Measurements from ENCODE around the gene HARBI1. TPM values are rescaled to one million over a fixed set of nuclear protein-coding genes. Genes with fewer than 3 reads are reported as not detected.

The HARBI1 gene
- total and polyA plus RNA-seq, 2 of the 8 experiments (the other 6 are each of a cell fraction or from before 2014, with no cell fraction given) = 3.8 to 5.1 TPM

- Histone ChIP-seq H2BK20ac (ENCODE audit: low read length) (no peak overlapping the region), H2AK5ac (ENCODE audit: low read depth, low read length) (no peak overlapping the region)
- CTCF ChIA-PET (ENCODE audit: partially characterized antibody) = interaction anchor here (0.8 to 1.1 kb wide), 2 partner anchors 30 to 292 kb away, joined by 3 read pairs; partner anchors contain the start of gene DGKZ
Observed at GRCh38 chr11:46640036-46640788, 23.2 kb upstream of the HARBI1 start.

More at GRCh38 chr11:46640036-46640788, 23.2 kb upstream of the HARBI1 start:
- no peaks in the 10 kb centered on the region for H3K23me2 ChIP-seq (ENCODE audit: low read depth, low read length)
- POLR2A ChIA-PET (ENCODE audit: partially characterized antibody) = interaction anchor here (0.6 kb wide), 1 partner anchor 9 kb away, joined by 3 read pairs; no protein-coding TSS in a partner anchor
- DNase-seq (ENCODE audit: low read depth in 1 of 2, low spot score in 2 of 2) (no peak), FAIRE-seq (no peak)
- H4K91ac ChIP-seq (replicated peaks; ENCODE audit: insufficient read length, low read length) = no peak overlapping the region
- no peak overlapping the region for H2BK15ac ChIP-seq (ENCODE audit: low read length)
- H3K4ac ChIP-seq (replicated peaks; ENCODE audit: insufficient read length, low read depth, low read length) = no peak overlapping the region
- H3K14ac ChIP-seq (ENCODE audit: insufficient read length) = no peak overlapping the region
- H3K18ac ChIP-seq (ENCODE audit: extremely low read depth, low read length) = no peak overlapping the region
- no peaks in the 10 kb centered on the region for H3K27me3 ChIP-seq (replicated peaks in 1 of 4; ENCODE audit: control insufficient read depth in 3 of 4, extremely low read depth in 1 of 4, insufficient read depth in 3 of 4, low read length in 3 of 4)
- no peak overlapping the region for H3K27ac ChIP-seq (ENCODE audit: low read depth, low read length)
- no peak overlapping the region for H2BK5ac ChIP-seq (ENCODE audit: low read depth, low read length)
- no peak overlapping the region for H3K56ac ChIP-seq (replicated peaks; ENCODE audit: insufficient read length, low read depth, low read length)
- H3K36me3 ChIP-seq (ENCODE audit: control insufficient read depth in 2 of 4, insufficient read depth in 4 of 4, low read length in 3 of 4) = peaks cover 0 to 4% (median 1%) of the 10 kb centered on the region in 4 experiments; a peak in 2 of 8 replicates
- H3K4me3 ChIP-seq (ENCODE audit: extremely low read depth in 1 of 4, insufficient read depth in 2 of 4, low read depth in 3 of 4, low read length in 4 of 4) = no peak overlapping the region
- no peak for TF ChIP-seq POLR2A (IDR thresholded peaks at IDR 0.05; ENCODE audit: control extremely low read depth in 1 of 2, low read depth in 2 of 2, low read length in 2 of 2)
- TF ChIP-seq TAF1 (IDR thresholded peaks at IDR 0.05; ENCODE audit: low read depth, low read length) = no peak
- TF ChIP-seq EZH2 (IDR thresholded peaks at IDR 0.05; ENCODE audit: low read depth, low read length, severe bottlenecking) = no peak
- TF ChIP-seq TAF7 (optimal IDR thresholded peaks at IDR 0.05; ENCODE audit: borderline replicate concordance, low read depth, low read length) = no peak
- no peak for TF ChIP-seq EP300 (IDR thresholded peaks at IDR 0.05; ENCODE audit: borderline replicate concordance in 1 of 2, low read depth in 2 of 2, low read length in 2 of 2)
- TF ChIP-seq HDAC2 (IDR thresholded peaks at IDR 0.05; ENCODE audit: borderline replicate concordance in 1 of 2, low read depth in 2 of 2, low read length in 2 of 2) = no peak
- peaks cover 2% of the 10 kb centered on the region; the same call in 1 of the 2 replicates for H3K79me1 ChIP-seq (ENCODE audit: low read depth, low read length)
- H2AFZ ChIP-seq (ENCODE audit: low read length) = no peak overlapping the region
- H3K9me3 ChIP-seq (ENCODE audit: insufficient read depth in 2 of 2, low read depth in 1 of 2, low read length in 1 of 2) = no peaks in the 10 kb centered on the region
- 95% methylated on average over 6 of the region's 6 CpGs; no CpG with 5 or more reads in 1 of the 2 experiments for WGBS, 2 experiments (ENCODE audit: extremely low coverage in 1 of 2, insufficient coverage in 1 of 2, insufficient read length in 1 of 2, insufficient replicate concordance in 2 of 2, low coverage in 1 of 2, low lambda C conversion rate in 2 of 2, missing lambda C conversion rate in 1 of 2)
- no peak overlapping the region for H4K8ac ChIP-seq (ENCODE audit: extremely low read depth, insufficient read depth, low read length)
- H3K23ac ChIP-seq (ENCODE audit: insufficient read length) = no peak overlapping the region
- H2BK12ac ChIP-seq (ENCODE audit: low read depth, low read length) = no peak overlapping the region
- no peak overlapping the region for H4K5ac ChIP-seq (ENCODE audit: insufficient read length, low read depth, low read length)
- no peak overlapping the region for H3K4me2 ChIP-seq (ENCODE audit: insufficient read depth in 1 of 2, low read depth in 2 of 2, low read length in 2 of 2)
- H3K9ac ChIP-seq (replicated peaks in 1 of 4; ENCODE audit: extremely low read depth in 1 of 4, low read depth in 3 of 4, low read length in 3 of 4) = no peak overlapping the region
- H3K79me2 ChIP-seq (ENCODE audit: control insufficient read depth in 1 of 2, insufficient read depth in 2 of 2, low read length in 2 of 2) = no peaks in the 10 kb centered on the region; a peak in 1 of 4 replicates
- H2BK120ac ChIP-seq (replicated peaks; ENCODE audit: low read depth, low read length) = no peak overlapping the region
- no peaks in the 10 kb centered on the region for H4K20me1 ChIP-seq (replicated peaks in 1 of 2; ENCODE audit: control insufficient read depth in 1 of 2, insufficient read depth in 2 of 2, low read length in 2 of 2)
- H3K4me1 ChIP-seq (replicated peaks in 1 of 4; ENCODE audit: control insufficient read depth in 3 of 4, insufficient read depth in 4 of 4, low read length in 3 of 4) = no peaks in the 10 kb centered on the region

Measured in H1 (cell line).